ENCODE data around the gene CYSTM1. TPM values are rescaled to one million over a fixed set of nuclear protein-coding genes. Genes with fewer than 3 reads are reported as not detected.

The CYSTM1 gene
- total and polyA plus RNA-seq, 2 donors (not counting 3 experiments of a cell fraction or from before 2014, with no cell fraction given), result 28.9 to 41.5 TPM

GRCh38 chr5:140150201-140150600 is 24.8 kb upstream of the CYSTM1 start:
- Histone ChIP-seq H3K36me3 (ENCODE audit: control insufficient read depth in 2 of 2, extremely low read depth in 1 of 2, insufficient read depth in 2 of 2, low read length in 2 of 2) (no peaks in the 10 kb centered on the region), H4K20me1 (replicated peaks; ENCODE audit: control insufficient read depth, extremely low read depth, insufficient read depth, low read length) (no peaks in the 10 kb centered on the region), H3K4me3 (replicated peaks in 1 of 3; ENCODE audit: insufficient read depth in 1 of 3, low read depth in 1 of 3, low read length in 3 of 3) (no peak overlapping the region), H3K9me1 (replicated peaks; ENCODE audit: control insufficient read depth, extremely low read depth, insufficient read depth, low read length) (no peaks in the 10 kb centered on the region), H3K4me1 (ENCODE audit: control insufficient read depth, extremely low read depth, insufficient read depth, low read length) (no peaks in the 10 kb centered on the region), H2AFZ (ENCODE audit: low read depth, low read length) (no peak overlapping the region), H3K9me3 (replicated peaks; ENCODE audit: control insufficient read depth, insufficient read depth, low read length) (no peaks in the 10 kb centered on the region), H3K27ac (ENCODE audit: insufficient read depth, low read depth, low read length) (no peak overlapping the region), H3K4me2 (ENCODE audit: insufficient read depth, low read length) (no peak overlapping the region), H3K79me2 (ENCODE audit: control insufficient read depth, insufficient read depth, low read length) (no peaks in the 10 kb centered on the region), H3K27me3 (ENCODE audit: control insufficient read depth in 2 of 2, insufficient read depth in 2 of 2, low read length in 2 of 2) (peaks cover 0 to 6% of the 10 kb centered on the region in 2 experiments), H3K9ac (replicated peaks; ENCODE audit: extremely low read depth, insufficient read depth, low read length) (no peak overlapping the region)
- no TSS peak for BruUV-seq (replicated peaks)
- FAIRE-seq, result no peak
- POLR2A ChIA-PET, result no interaction called here
- dilution Hi-C loops (cut with MboI; ENCODE audit: extremely low pct_ligation_motif_present, low sequenced_read_pairs), result no loop called here
- intact Hi-C loops (cut with micrococcal nuclease), result no loop called here
- DNase-seq (ENCODE audit: low read depth, low spot score), result no peak
- CTCF ChIA-PET, result interaction anchor here (1.3 to 13.1 kb wide), 2 partner anchors 74 to 363 kb away, joined by 3 to 141 read pairs; no protein-coding TSS in a partner anchor
- TF ChIP-seq POLR2A (IDR thresholded peaks at IDR 0.05; ENCODE audit: low read depth, low read length) (no peak), POLR2AphosphoS5 (IDR thresholded peaks at IDR 0.05; ENCODE audit: insufficient read depth, low read depth, low read length) (no peak)

GRCh38 chr5:140151144-140152021 is 23.6 kb upstream of the CYSTM1 start:
- Histone ChIP-seq H4K20me1 (replicated peaks; ENCODE audit: control insufficient read depth, extremely low read depth, insufficient read depth, low read length) (no peaks in the 10 kb centered on the region), H2AFZ (ENCODE audit: low read depth, low read length) (no peak overlapping the region), H3K9ac (replicated peaks; ENCODE audit: extremely low read depth, insufficient read depth, low read length) (no peak overlapping the region), H3K9me3 (replicated peaks; ENCODE audit: control insufficient read depth, insufficient read depth, low read length) (no peaks in the 10 kb centered on the region), H3K4me3 (replicated peaks in 1 of 3; ENCODE audit: insufficient read depth in 1 of 3, low read depth in 1 of 3, low read length in 3 of 3) (no peak overlapping the region), H3K36me3 (ENCODE audit: control insufficient read depth in 2 of 2, extremely low read depth in 1 of 2, insufficient read depth in 2 of 2, low read length in 2 of 2) (no peaks in the 10 kb centered on the region), H3K27ac (ENCODE audit: insufficient read depth, low read depth, low read length) (no peak overlapping the region), H3K79me2 (ENCODE audit: control insufficient read depth, insufficient read depth, low read length) (no peaks in the 10 kb centered on the region), H3K4me1 (ENCODE audit: control insufficient read depth, extremely low read depth, insufficient read depth, low read length) (no peaks in the 10 kb centered on the region), H3K4me2 (ENCODE audit: insufficient read depth, low read length) (no peak overlapping the region), H3K27me3 (ENCODE audit: control insufficient read depth in 2 of 2, insufficient read depth in 2 of 2, low read length in 2 of 2) (peaks cover 0 to 4% of the 10 kb centered on the region in 2 experiments), H3K9me1 (replicated peaks; ENCODE audit: control insufficient read depth, extremely low read depth, insufficient read depth, low read length) (no peaks in the 10 kb centered on the region)
- no peak for DNase-seq (ENCODE audit: low read depth, low spot score)
- FAIRE-seq, result no peak
- no peak for TF ChIP-seq JUN (IDR thresholded peaks at IDR 0.05; ENCODE audit: borderline replicate concordance, insufficient read depth, insufficient read length, low read depth)
- TF ChIP-seq MYC (IDR thresholded peaks at IDR 0.05; ENCODE audit: low read depth, low read length), result no peak
- TF ChIP-seq CTCF (IDR thresholded peaks at IDR 0.05; ENCODE audit: extremely low read depth in 1 of 2, insufficient read depth in 1 of 2, low read depth in 1 of 2, low read length in 2 of 2), result no peak
- no peak for TF ChIP-seq EZH2 (IDR thresholded peaks at IDR 0.05; ENCODE audit: borderline replicate concordance, low read depth, low read length, severe bottlenecking)
- TF ChIP-seq MAX (IDR thresholded peaks at IDR 0.05; ENCODE audit: insufficient read depth, insufficient read length), result no peak
- ChIA-PET CTCF (interaction anchor here (1.3 to 13.1 kb wide), 3 partner anchors 8 to 364 kb away, joined by 3 to 141 read pairs (median 24); no protein-coding TSS in a partner anchor), POLR2A (no interaction called here)
- dilution Hi-C loops (cut with MboI; ENCODE audit: extremely low pct_ligation_motif_present, low sequenced_read_pairs) (no loop called here), intact Hi-C loops (cut with micrococcal nuclease) (no loop called here)
- no TSS peak for BruUV-seq (replicated peaks)
